Upper lobe of right lung (tissue), 1 donor: ENCODE data around the gene TOPORS. TPM values are rescaled to one million over a fixed set of nuclear protein-coding genes. Genes with fewer than 3 reads are reported as not detected.

ENCODE experiments used
- ATAC-seq: fragments of 200-7000 bp; cut with Tn5 transposase; one replicate; pipeline ENCODE4 v1.9.1; 2020; ENCODE audit warnings: mild to moderate bottlenecking, moderate library complexity
- DNase-seq: peaks from one replicate; pipeline ENCODE4 v3.0.0-alpha.2; 2020
- H3K27ac ChIP-seq: fragments of 200-600 bp; one replicate; pipeline ENCODE4 v1.8.0; 2022
- H3K27me3 ChIP-seq: fragments of 200-600 bp; one replicate; pipeline ENCODE4 v1.8.0; 2022; ENCODE audit warnings: mild to moderate bottlenecking
- H3K36me3 ChIP-seq: fragments of 200-600 bp; one replicate; pipeline ENCODE4 v1.8.0; 2022
- H3K4me1 ChIP-seq: fragments of 200-600 bp; one replicate; pipeline ENCODE4 v1.8.0; 2022
- H3K4me3 ChIP-seq: fragments of 200-600 bp; one replicate; pipeline ENCODE4 v1.8.0; 2022; ENCODE audit warnings: mild to moderate bottlenecking
- H3K9me3 ChIP-seq: fragments of 200-600 bp; one replicate; pipeline ENCODE4 v1.8.0; 2022
- intact Hi-C: fragments of 100-400 bp; cut with DNase I; formaldehyde crosslinking; loops from one replicate; pipeline ENCODE4 v1.11.0; 2022
- total RNA-seq: library from RNA; stranded (reverse); fragmentation: NEBNext Ultra II Directional; extraction: Animal tissue kit (Norgen Biotek cat#: 25700); gene quantifications from one replicate; pipeline ENCODE4 v1.2.1, GENCODE V29; 2021
- TF ChIP-seq, protein P1 (sequence below): fragments of 200-600 bp; IDR thresholded peaks from one replicate; pipeline ENCODE4 v1.8.0; 2022; ENCODE audit warnings: antibody characterized with exemption
- donor health status: DM: no; HTN: yes; CAD: no; lungs with severe emphysema.

The TOPORS gene
- total RNA-seq, 1 donor from 2014 or later: 14.6 TPM

GRCh38 chr9:32558408-32558934 is 6.1 kb upstream of the TOPORS start:
- DNase-seq (no peak), ATAC-seq (no peak)
- Histone ChIP-seq H3K36me3 (no peaks in the 10 kb centered on the region), H3K27ac (no peak overlapping the region), H3K4me1 (peaks cover 2% of the 10 kb centered on the region), H3K9me3 (no peaks in the 10 kb centered on the region), H3K4me3 (no peak overlapping the region), H3K27me3 (no peaks in the 10 kb centered on the region)
- intact Hi-C loops: no loop called here
- TF ChIP-seq, protein P1, sequence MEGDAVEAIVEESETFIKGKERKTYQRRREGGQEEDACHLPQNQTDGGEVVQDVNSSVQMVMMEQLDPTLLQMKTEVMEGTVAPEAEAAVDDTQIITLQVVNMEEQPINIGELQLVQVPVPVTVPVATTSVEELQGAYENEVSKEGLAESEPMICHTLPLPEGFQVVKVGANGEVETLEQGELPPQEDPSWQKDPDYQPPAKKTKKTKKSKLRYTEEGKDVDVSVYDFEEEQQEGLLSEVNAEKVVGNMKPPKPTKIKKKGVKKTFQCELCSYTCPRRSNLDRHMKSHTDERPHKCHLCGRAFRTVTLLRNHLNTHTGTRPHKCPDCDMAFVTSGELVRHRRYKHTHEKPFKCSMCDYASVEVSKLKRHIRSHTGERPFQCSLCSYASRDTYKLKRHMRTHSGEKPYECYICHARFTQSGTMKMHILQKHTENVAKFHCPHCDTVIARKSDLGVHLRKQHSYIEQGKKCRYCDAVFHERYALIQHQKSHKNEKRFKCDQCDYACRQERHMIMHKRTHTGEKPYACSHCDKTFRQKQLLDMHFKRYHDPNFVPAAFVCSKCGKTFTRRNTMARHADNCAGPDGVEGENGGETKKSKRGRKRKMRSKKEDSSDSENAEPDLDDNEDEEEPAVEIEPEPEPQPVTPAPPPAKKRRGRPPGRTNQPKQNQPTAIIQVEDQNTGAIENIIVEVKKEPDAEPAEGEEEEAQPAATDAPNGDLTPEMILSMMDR: no peak

DNA sequence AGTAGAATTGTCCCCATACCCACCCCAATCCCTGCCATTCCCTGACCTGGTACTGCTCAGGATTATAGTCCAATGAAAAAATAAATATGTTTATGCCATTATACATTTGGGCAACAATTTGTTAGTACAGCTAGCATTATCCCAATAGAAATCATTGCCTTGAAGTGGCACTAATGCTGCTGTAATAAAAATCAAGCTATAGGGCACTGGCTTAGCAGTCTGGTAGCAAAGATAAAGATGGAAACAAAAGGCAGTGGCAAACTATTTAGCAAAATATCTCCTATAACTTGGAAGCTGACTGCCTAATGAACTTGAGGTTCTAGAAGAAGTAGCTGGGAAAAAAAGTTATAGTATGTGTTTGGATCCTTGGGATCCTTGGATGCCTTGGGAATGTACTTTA is 2.2 kb upstream of the TOPORS start:
- Histone ChIP-seq H3K36me3 (no peaks in the 10 kb centered on the region), H3K4me1 (peaks cover 16% of the 10 kb centered on the region), H3K9me3 (no peaks in the 10 kb centered on the region), H3K27ac (no peak overlapping the region), H3K27me3 (no peaks in the 10 kb centered on the region), H3K4me3 (no peak overlapping the region)
- ATAC-seq: no peak
- intact Hi-C loops: no loop called here
- TF ChIP-seq, protein P1: no peak
- DNase-seq: no peak

DNA sequence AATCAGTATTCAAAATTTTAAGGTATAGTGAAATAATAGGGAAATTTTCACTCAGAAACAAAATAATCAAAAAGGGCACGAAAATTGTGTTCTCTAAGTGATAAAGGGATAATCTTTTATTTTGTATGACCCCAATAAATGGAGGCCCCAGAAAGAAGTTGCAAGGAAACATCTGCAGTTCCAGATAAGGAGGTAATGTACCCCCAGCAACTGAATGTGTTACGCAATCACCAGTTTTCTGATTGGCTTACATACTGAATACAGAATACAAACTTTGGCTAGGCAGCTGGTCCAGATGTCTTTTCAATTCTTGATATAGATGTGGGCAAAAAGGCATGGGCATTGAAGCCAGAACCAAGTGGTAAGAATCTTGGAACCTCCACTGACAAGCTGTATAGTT is 1.7 kb upstream of the TOPORS start:
- Histone ChIP-seq H3K27me3 (no peaks in the 10 kb centered on the region), H3K9me3 (no peaks in the 10 kb centered on the region), H3K4me3 (no peak overlapping the region), H3K27ac (no peak overlapping the region), H3K36me3 (peaks cover 4% of the 10 kb centered on the region), H3K4me1 (peaks cover 20% of the 10 kb centered on the region)
- intact Hi-C loops: no loop called here
- ATAC-seq: no peak
- no peak for DNase-seq
- TF ChIP-seq, protein P1: no peak

GRCh38 chr9:32551276-32552051 is 922 bp downstream of the TOPORS start:
- DNase-seq (no peak), ATAC-seq (peak; percentile 2)
- Histone ChIP-seq H3K36me3 (peaks cover 8% of the 10 kb centered on the region), H3K27ac (peak overlapping the region; percentile 96), H3K4me3 (peak overlapping the region; percentile 71), H3K4me1 (peaks cover 22% of the 10 kb centered on the region), H3K27me3 (no peaks in the 10 kb centered on the region), H3K9me3 (no peaks in the 10 kb centered on the region)
- intact Hi-C loops: no loop called here
- TF ChIP-seq, protein P1: no peak

DNA sequence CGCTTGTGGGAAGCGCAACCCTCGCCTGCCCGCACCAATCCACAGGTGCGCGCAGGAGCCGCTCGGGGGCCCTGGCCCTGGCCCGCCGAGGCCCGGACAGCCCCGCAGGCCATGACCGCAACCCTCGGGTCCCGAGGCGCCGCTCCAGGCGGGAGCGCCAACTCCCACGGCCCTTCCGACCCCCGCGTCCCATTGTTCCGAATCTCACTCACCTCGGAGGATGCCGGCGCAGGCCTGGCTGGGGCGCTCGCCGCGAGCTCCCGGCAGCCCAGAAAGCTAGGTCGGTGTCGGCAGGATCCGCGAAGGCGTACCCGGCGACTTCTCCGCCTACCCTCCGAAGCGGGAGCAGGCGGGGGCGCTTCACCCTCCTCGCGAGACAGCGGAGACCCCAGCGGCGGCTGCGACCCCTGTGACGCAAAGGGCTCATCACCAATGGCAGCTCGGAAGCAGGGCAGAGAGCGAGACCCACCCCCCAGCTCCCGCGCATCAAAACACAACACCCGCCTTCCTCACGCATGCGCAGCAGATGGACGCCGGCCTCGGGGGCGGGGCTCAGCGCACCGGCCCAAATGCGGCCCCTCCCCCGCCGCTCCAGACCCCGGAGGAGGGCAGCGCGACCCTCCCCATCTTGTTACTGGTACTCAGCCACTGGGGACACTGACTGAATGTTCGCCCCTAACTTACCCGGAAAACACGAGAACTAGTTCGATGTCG is 1.7 kb downstream of the TOPORS start:
- Histone ChIP-seq H3K27me3 (no peaks in the 10 kb centered on the region), H3K4me1 (peaks cover 22% of the 10 kb centered on the region), H3K4me3 (peak overlapping the region; percentile 71), H3K36me3 (peaks cover 8% of the 10 kb centered on the region), H3K9me3 (no peaks in the 10 kb centered on the region), H3K27ac (peak overlapping the region; percentile 96)
- peak; percentile 88 for ATAC-seq
- peak; percentile 93 for DNase-seq
- intact Hi-C loops: no loop called here
- TF ChIP-seq, protein P1: no peak
